Thyroid gland (tissue), 4 donors: ENCODE measurements around the gene SAP30L. TPM values are rescaled to one million over a fixed set of nuclear protein-coding genes. Genes with fewer than 3 reads are reported as not detected.

ENCODE experiments used
- DNase-seq, 2 donors: peaks; one replicate each; pipeline ENCODE4 v3.0.0-alpha.2; 2019
- H3K27ac ChIP-seq, 3 donors: fragments of 200-600 bp; sonication (generic); 1 replicate in 2 of 3; 2 replicates in 1 of 3; pipeline ENCODE4 v1.5.1; 2016 to 2019; ENCODE audit warnings: mild to moderate bottlenecking in 1 of 3, moderate library complexity in 1 of 3
- H3K27me3 ChIP-seq: fragments of 200-600 bp; sonication (generic); one replicate; pipeline ENCODE4 v1.5.1; 2019
- H3K36me3 ChIP-seq, 2 donors: fragments of 200-600 bp; sonication (generic); one replicate each; pipeline ENCODE4 v1.5.1; 2016 to 2019
- H3K4me1 ChIP-seq, 2 donors: fragments of 200-600 bp; sonication (generic); one replicate each; pipeline ENCODE4 v1.5.1; 2017 to 2019
- H3K4me3 ChIP-seq, 3 donors: fragments of 200-600 bp; sonication (generic); replicated peaks in 1 of 3; 1 replicate in 2 of 3; 2 replicates in 1 of 3; pipeline ENCODE4 v1.5.1; 2016; ENCODE audit warnings: mild to moderate bottlenecking in 1 of 3
- H3K9me3 ChIP-seq: fragments of 200-600 bp; sonication (generic); one replicate; pipeline ENCODE4 v1.5.1; 2017
- POLR2A ChIP-seq, 2 donors: fragments of 450-650 bp; IDR thresholded peaks; one replicate each; pipeline ENCODE4 v1.6.1; 2017; ENCODE audit warnings: antibody characterized with exemption in 2 of 2, mild to moderate bottlenecking in 2 of 2, moderate library complexity in 1 of 2
- WGBS, 2 donors: methylation state at CpG; one replicate each; pipeline ENCODE4 v1.1.5; 2017; 5-methylcytosine and 5-hydroxymethylcytosine counted together
- intact Hi-C: fragments of 100-400 bp; cut with DNase I; formaldehyde crosslinking; loops from one replicate; pipeline ENCODE4 v1.15.1; 2023
- total RNA-seq, 4 donors: library from RNA; depleted of rRNA; stranded (reverse); fragments of >200 nt; gene quantifications; one replicate each; pipeline ENCODE4 v1.2.3, GENCODE V29; 2016
- TF ChIP-seq, protein P1 (sequence below), 6 experiments: fragments of 200-600 bp in 3 of 6; fragments of 450-650 bp in 3 of 6; sonication (generic) in 3 of 6; IDR thresholded peaks; one replicate each; pipeline ENCODE4 v1.5.1; 2016 to 2019; ENCODE audit warnings: antibody characterized with exemption in 6 of 6, mild to moderate bottlenecking in 2 of 6, inconsistent platforms in 1 of 6, moderate library complexity in 1 of 6

The SAP30L gene
- total RNA-seq, 4 donors from 2014 or later, result 26.2 to 37.9 (median 31.2) TPM

DNA sequence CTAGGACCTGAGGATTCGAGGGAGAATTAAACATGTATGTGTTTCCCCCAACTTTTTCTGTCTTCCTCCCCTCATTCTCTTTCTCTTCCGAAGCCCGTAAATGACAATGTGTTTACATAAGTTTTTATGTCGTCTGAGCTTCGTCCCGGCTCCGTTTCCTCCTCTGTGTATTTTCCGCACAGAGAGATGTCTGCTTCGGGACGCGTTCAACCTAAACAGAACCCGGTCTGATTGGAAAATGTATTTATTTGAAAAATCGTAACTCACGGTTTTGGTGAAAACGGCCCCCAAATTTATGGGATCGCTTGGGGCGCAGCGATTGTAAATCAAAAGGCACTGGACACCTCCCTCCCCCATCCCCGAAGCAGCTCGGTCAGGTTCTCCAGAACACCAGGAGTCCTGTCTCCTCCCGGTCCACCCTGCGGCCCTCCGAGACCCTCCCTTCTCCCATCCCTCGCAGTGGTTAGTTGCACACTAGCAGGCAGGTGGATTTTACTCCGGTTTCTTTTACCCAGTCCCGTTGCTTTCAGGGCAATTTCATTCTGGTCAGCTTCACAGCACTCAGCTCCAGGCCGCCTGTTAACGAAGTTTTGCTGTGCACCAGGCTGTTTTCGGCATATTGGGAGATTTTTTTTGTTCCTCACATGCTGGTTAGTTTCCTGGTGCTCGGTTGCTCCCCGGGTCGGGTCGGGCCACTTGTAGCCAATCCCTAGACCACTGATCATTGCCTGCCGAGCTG, 38.0 kb downstream of the SAP30L start:
- Histone ChIP-seq H3K4me1 (peaks cover 3 to 11% of the 10 kb centered on the region in 2 donors), H3K36me3 (no peaks in the 10 kb centered on the region), H3K27ac (no peak overlapping the region), H3K27me3 (peaks cover 85% of the 10 kb centered on the region), H3K9me3 (no peaks in the 10 kb centered on the region), H3K4me3 (no peak overlapping the region)
- TF ChIP-seq, protein P1, sequence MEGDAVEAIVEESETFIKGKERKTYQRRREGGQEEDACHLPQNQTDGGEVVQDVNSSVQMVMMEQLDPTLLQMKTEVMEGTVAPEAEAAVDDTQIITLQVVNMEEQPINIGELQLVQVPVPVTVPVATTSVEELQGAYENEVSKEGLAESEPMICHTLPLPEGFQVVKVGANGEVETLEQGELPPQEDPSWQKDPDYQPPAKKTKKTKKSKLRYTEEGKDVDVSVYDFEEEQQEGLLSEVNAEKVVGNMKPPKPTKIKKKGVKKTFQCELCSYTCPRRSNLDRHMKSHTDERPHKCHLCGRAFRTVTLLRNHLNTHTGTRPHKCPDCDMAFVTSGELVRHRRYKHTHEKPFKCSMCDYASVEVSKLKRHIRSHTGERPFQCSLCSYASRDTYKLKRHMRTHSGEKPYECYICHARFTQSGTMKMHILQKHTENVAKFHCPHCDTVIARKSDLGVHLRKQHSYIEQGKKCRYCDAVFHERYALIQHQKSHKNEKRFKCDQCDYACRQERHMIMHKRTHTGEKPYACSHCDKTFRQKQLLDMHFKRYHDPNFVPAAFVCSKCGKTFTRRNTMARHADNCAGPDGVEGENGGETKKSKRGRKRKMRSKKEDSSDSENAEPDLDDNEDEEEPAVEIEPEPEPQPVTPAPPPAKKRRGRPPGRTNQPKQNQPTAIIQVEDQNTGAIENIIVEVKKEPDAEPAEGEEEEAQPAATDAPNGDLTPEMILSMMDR (IDR thresholded peaks at IDR 0.05), result no peak
- no peak for TF ChIP-seq POLR2A (IDR thresholded peaks at IDR 0.05)
- intact Hi-C loops, result no loop called here
- WGBS, 2 donors, result 6 to 11% methylated on average over 34 of the region's 34 CpGs
- DNase-seq, result no peak

DNA sequence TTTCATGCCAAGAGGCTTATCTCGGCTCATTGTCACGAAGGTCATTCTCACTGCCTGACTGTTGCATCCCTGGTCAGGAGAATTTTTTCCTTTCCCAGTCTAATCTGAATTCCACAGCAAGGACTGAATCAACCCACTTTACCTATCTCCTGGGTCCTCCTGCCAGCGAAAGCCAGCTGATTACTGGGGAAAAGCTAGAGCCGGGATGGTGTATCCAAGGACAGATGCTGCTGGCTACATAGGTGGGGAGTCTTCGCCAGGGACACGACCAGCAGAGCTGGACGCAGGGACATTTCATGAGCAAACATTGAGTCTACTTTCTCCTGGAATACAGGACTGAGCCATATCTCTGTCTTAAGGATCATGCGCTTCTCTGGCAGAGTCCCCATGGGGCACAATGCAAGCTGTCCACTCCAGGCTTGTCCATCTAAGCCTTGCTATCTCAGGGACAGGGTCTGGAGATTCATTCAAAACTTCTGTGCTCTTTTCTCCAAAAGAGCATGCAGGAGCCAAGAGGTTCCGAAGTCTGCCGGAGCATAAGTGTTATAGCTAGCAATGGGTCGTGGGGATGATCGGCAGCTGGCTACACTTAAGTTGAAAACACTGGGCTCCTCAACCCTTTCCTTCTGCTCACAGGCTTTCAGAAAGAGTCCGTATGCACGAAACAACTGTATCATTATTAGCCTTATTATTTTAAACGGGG, 38.7 kb downstream of the SAP30L start:
- TF ChIP-seq POLR2A (IDR thresholded peaks at IDR 0.05), result no peak
- TF ChIP-seq, protein P1 (IDR thresholded peaks at IDR 0.05), result no peak
- H3K27ac ChIP-seq, result no peak overlapping the region
- DNase-seq, result no peak
- intact Hi-C loops, result no loop called here
- no peaks in the 10 kb centered on the region for H3K36me3 ChIP-seq
- H3K27me3 ChIP-seq, result peaks cover 78% of the 10 kb centered on the region
- H3K9me3 ChIP-seq, result no peaks in the 10 kb centered on the region
- H3K4me3 ChIP-seq, result no peak overlapping the region
- peaks cover 0 to 6% of the 10 kb centered on the region in 2 donors for H3K4me1 ChIP-seq
- WGBS, 2 donors, result 7% methylated on average over 15 of the region's 15 CpGs

DNA sequence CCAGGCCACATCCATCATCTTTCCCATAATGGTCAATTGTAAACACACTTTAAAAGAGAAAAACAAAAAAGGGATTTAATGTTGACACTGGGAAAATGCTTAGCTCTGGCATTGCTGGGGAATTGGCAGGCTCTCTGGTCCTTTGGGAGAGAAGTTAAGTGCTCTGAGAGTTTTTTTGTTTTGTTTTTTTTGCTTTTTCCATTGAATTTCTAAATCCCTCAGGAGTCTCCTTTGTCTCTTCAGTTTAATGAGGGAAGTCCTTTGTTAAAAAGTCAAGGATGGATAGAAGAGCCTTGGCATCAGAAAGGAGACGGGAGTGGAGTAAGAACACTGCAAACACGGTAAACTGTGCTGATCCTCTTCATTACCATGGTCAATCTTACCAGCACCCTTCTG, 39.3 kb downstream of the SAP30L start:
- no peak for DNase-seq
- Histone ChIP-seq H3K27me3 (peaks cover 72% of the 10 kb centered on the region), H3K9me3 (no peaks in the 10 kb centered on the region), H3K4me3 (no peak overlapping the region), H3K4me1 (peaks cover 0 to 6% of the 10 kb centered on the region in 2 donors), H3K27ac (no peak overlapping the region), H3K36me3 (no peaks in the 10 kb centered on the region)
- intact Hi-C loops, result no loop called here
- no peak for TF ChIP-seq POLR2A (IDR thresholded peaks at IDR 0.05)
- TF ChIP-seq, protein P1 (IDR thresholded peaks at IDR 0.05), result no peak
- WGBS, 2 donors, result 11 to 16% methylated on average over 2 of the region's 2 CpGs

DNA sequence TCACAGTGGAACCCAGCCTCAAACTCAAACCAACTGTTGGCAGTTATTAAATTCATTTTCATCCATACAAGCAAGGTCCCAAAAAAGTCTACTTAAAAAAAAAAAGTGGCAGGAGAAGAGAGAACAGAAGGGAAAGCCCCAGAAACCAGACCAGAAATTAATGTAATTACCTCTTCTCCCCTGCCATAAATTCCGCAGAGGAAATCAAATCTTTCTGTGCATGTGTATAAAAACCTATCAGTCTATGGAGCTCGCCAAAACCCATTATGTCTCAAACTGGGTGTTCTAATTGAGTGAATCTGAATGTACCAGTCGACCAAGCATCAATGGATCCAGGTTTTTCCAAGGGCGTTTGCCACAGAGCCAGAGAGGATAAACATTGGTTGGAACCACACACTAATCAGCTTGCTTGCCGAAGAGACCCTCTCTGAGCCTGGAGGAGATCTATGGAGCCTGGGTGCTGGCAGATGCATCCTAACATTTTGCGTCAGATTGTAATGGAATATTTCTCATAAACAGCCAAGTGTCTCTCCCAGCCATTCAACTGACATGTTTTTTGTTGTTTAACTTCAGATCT, 40.1 kb downstream of the SAP30L start:
- H3K4me3 ChIP-seq, result no peak overlapping the region
- 17 to 27% methylated on average over 6 of the region's 6 CpGs for WGBS, 2 donors
- peaks cover 68% of the 10 kb centered on the region for H3K27me3 ChIP-seq
- intact Hi-C loops, result no loop called here
- H3K27ac ChIP-seq, result no peak overlapping the region
- H3K4me1 ChIP-seq, result peaks cover 0 to 6% of the 10 kb centered on the region in 2 donors
- DNase-seq, result no peak
- H3K36me3 ChIP-seq, result no peaks in the 10 kb centered on the region
- no peaks in the 10 kb centered on the region for H3K9me3 ChIP-seq
- TF ChIP-seq POLR2A (IDR thresholded peaks at IDR 0.05), result no peak
- TF ChIP-seq, protein P1 (IDR thresholded peaks at IDR 0.05), result no peak

DNA sequence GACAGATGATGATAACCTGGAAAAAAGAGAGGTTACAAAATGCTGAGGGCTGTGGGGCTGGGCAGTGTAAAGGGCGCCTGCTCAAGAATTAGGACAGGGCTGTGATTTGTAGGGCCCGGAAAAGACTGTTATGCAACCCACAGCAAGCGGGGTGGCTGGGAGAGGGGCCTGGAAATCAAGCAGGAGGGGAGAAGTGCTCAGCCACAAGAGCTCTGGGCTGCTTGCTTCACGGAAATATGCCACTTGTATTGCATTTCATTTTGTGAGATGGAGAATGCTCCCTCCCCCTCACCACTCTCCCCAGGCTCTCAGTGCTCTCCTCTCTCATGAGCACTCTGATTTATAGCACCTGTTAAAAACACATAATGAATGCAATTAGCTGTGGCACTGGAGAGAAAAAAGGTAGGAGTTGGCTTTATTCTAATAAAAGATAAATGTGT, 40.6 kb downstream of the SAP30L start:
- TF ChIP-seq POLR2A (IDR thresholded peaks at IDR 0.05), result no peak
- TF ChIP-seq, protein P1 (IDR thresholded peaks at IDR 0.05), result no peak
- Histone ChIP-seq H3K9me3 (no peaks in the 10 kb centered on the region), H3K27ac (no peak overlapping the region), H3K4me1 (peaks cover 0 to 6% of the 10 kb centered on the region in 2 donors), H3K36me3 (no peaks in the 10 kb centered on the region), H3K27me3 (peaks cover 64% of the 10 kb centered on the region), H3K4me3 (no peak overlapping the region)
- DNase-seq, result no peak
- WGBS, 2 donors, result 14 to 20% methylated on average over 4 of the region's 4 CpGs
- intact Hi-C loops, result no loop called here
